HL-60 (cell line): Measurements from ENCODE around the gene ZNF284.
A peak's percentile ranks its signal among the peaks of the same experiment; 100 is the strongest.

Source experiments
- DNase-seq, 2 experiments: peaks; one replicate each; pipeline ENCODE4 v3.0.0-alpha.2; 2010 to 2020; ENCODE audit warnings: low read depth in 1 of 2, low spot score in 1 of 2
- H3K27ac ChIP-seq: fragments of 250-450 bp; sonication (Bioruptor Pico); replicated peaks from 2 replicates; pipeline ENCODE4 v1.5.1; 2020; ENCODE audit warnings: mild to moderate bottlenecking, moderate library complexity
- H3K27me3 ChIP-seq: fragments of 250-450 bp; sonication (Bioruptor Pico); 2 replicates; pipeline ENCODE4 v1.5.1; 2021; ENCODE audit warnings: mild to moderate bottlenecking, moderate library complexity; ENCODE audit not compliant: insufficient read depth, poor library complexity, severe bottlenecking
- H3K4me3 ChIP-seq: replicated peaks from 2 replicates; pipeline ENCODE4 v1.5.1; 2011; ENCODE audit warnings: mild to moderate bottlenecking, control low read depth, low read length; ENCODE audit not compliant: insufficient read depth
- CTCF ChIP-seq: IDR thresholded peaks from one replicate; pipeline ENCODE4 v1.5.1; 2011; ENCODE audit warnings: low read length, control low read depth, inconsistent platforms; ENCODE audit not compliant: insufficient read depth
- GABPA ChIP-seq: IDR thresholded peaks from 2 replicates; pipeline ENCODE4 v1.6.1; 2012; ENCODE audit warnings: low read depth
- POLR2AphosphoS5 ChIP-seq: IDR thresholded peaks from 2 replicates; pipeline ENCODE4 v1.6.1; 2012; ENCODE audit warnings: low read depth
- REST ChIP-seq: IDR thresholded peaks from 2 replicates; pipeline ENCODE4 v1.6.1; 2012; ENCODE audit warnings: low read depth; ENCODE audit not compliant: insufficient replicate concordance
- SPI1 ChIP-seq: IDR thresholded peaks from 2 replicates; pipeline ENCODE4 v1.6.1; 2012; ENCODE audit warnings: low read depth, mild to moderate bottlenecking, borderline replicate concordance

Gene ZNF284

GRCh38 chr19:44072543-44073401 is 813 bp downstream of the ZNF284 start:
- Histone ChIP-seq H3K27ac (peak overlapping the region; percentile 42), H3K27me3 (no peaks in the 10 kb centered on the region), H3K4me3 (peak overlapping the region; percentile 63)
- peak in 1 of 2 experiments; percentile 8 for DNase-seq
- no peak for TF ChIP-seq CTCF
- no peak for TF ChIP-seq POLR2AphosphoS5
- no peak for TF ChIP-seq SPI1
- TF ChIP-seq REST: no peak
- TF ChIP-seq GABPA: no peak

DNA sequence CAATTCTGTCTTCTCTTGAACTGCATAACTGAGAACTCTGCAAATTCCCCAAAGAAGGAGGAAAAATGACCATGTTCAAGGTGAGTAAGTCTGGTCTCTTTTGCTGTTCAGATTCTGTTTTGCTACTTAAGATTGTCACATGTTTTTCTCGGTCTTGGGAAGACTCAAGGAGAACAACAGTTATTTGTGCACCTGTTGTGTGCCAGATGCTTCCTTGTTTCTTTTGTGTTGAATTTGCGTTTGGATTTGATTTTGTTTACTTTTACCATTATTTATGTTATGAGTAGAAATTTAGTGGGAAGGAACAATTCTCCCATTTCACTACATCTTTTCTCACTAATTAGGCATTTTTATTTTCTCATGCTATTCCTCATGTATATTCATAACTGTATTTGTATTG is 4.4 kb downstream of the ZNF284 start:
- TF ChIP-seq CTCF (no peak), REST (no peak), POLR2AphosphoS5 (no peak)
- no peak for DNase-seq
- Histone ChIP-seq H3K27ac (no peak overlapping the region), H3K4me3 (no peak overlapping the region), H3K27me3 (no peaks in the 10 kb centered on the region)

GRCh38 chr19:44092108-44092507 is 20.1 kb downstream of the ZNF284 start:
- no peak overlapping the region for H3K4me3 ChIP-seq
- H3K27me3 ChIP-seq: no peaks in the 10 kb centered on the region
- DNase-seq: no peak
- H3K27ac ChIP-seq: no peak overlapping the region
- TF ChIP-seq REST: no peak
- no peak for TF ChIP-seq CTCF
- TF ChIP-seq GABPA: no peak
- TF ChIP-seq POLR2AphosphoS5: no peak
- no peak for TF ChIP-seq SPI1
